ENCODE measurements around the gene ZNF672.

Gene ZNF672

DNA sequence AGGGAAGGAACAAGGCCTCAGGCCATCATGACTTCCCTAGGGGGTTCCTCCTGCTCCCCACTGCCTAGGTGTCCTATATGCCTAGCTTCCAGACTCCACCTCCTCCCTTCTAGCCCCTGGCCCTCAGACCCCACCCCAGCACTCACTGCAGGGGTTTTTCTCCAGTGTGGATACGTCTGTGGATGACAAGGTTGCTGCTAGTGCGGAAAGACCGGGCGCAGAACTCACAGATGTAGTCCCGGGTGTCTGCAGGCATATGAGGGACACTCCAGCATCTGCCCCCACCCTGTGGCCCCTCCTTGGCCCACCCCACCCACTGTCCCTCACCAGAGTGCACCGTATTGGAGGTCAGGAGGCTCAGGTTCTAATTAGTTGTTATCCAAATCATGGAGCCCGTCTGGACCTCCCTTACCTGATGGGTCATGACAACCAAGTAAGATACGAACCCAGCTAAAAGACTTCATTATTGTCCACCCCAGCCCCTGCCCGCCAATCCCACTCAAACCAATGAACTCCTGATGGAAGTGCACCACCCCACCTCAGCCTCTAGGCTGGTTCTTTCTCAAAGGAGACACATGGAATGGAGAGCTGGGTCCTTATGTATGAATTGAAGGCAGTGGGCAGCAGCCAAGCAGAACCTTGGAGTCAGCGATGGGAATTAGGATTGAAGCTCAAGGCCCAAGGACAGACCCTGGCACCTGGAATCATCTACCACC is 12.7 kb downstream of the ZNF672 start:
- no peaks in the 10 kb centered on the region for H3K27me3 Mint-ChIP-seq (ENCODE audit: low read depth)

DNA sequence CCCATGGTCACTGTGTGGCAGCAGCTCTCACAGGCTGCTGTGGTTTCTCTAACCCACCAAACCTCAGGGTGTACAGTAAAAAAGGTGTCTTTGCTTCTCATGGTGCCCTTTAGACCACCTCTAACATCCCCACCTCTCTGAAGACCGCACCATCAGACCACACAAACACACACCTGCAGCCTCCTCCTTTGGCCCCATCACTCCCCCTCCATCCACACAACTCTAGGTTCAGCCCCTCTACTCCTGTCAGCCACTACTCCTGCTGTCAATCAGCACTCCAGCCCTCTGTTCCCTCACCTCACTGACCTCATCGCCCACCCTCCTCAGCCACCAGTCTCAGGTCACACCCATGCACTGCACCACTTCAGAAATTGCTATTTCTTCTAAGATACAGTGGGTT is 13.4 kb downstream of the ZNF672 start:
- Mint-ChIP-seq H3K4me3 (no peak overlapping the region), H3K27ac (no peak overlapping the region), H3K27me3 (ENCODE audit: low read depth) (no peaks in the 10 kb centered on the region), H3K36me3 (ENCODE audit: low read depth) (peaks cover 27% of the 10 kb centered on the region), H3K4me1 (ENCODE audit: low read depth) (peaks cover 7% of the 10 kb centered on the region), H3K9me3 (no peaks in the 10 kb centered on the region)

More for the DNA sequence above, 12.7 kb downstream of the ZNF672 start:
- Mint-ChIP-seq H3K27ac (no peak overlapping the region), H3K4me3 (no peak overlapping the region), H3K36me3 (ENCODE audit: low read depth) (peaks cover 26% of the 10 kb centered on the region), H3K4me1 (ENCODE audit: low read depth) (peaks cover 4% of the 10 kb centered on the region), H3K9me3 (no peaks in the 10 kb centered on the region)

DNA sequence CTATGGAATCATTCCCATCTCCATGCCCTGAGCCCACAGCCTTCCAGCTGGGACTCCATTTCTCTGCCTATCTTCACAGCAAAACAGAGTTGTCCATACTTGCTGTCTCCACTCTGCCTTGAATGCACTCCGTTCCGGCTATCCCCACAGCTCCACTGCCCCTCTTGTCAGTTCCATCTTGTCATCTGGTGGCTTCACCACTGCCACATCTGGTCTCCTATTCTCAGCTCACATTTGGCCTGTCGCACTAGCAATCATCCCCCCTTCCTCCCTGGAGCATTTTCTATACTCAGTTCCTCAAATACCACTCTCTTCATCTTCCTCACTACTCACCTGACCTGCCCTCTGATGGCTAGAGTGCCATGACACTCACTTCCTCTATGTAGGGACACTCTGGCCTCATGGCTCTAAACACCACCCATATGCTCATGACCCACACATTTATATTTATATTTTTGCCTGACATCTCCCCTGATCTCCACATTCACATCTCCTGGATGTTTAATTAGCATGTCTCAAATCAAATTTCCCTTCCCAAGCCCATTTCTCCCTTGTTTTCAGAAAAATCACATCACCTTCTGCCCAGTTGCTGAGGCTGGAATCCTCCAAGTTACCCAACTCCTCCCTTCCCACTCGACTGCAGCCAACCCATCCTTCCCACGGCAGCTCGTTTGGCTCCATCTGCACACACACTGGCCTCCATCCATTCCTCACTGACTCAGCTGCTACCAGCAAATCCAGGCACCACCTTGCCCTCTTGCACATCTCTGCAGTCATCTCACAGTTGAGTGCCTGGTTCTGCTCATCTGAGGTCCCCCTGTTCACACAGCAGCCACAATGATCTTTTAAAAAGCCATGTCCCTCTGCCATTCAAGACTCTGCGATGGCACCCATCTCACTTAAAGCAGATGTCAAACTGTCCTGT is 14.7 kb downstream of the ZNF672 start:
- Mint-ChIP-seq H3K9me3 (no peaks in the 10 kb centered on the region), H3K4me3 (no peak overlapping the region), H3K27me3 (ENCODE audit: low read depth) (no peaks in the 10 kb centered on the region)

DNA sequence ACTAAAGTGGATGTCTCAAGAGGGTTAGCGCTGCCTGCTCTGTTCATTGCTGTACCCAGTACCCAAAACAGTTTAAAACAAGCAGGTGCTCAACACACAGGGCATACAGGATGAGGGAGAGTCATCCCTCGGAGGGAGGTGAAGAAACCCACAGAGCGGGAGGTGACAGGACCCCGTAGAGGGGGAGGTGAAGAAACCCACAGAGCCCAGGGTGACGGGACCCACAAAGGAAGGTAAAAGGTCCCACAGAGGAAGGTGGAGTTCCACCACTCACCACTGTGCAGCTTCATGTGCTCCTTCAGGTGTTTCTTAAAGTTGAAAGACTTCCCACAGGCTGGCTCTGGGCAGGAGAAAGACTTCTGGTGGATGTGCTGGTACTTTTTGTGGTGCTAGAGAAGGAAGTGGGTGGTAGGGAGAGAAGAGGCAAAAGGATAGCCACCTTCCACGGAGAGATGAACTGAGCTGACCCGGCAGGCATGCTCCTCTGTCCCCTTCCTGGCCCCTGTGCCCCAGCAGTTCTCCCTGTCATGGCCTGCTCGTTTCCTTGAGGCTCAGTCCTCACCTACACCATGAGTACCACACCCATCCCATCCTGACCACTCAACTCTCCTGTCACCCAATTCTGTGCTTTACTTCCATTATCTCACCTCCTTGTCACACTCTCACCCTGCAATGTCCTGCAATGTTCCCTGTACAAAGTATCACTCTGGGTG is 15.8 kb downstream of the ZNF672 start:
- Mint-ChIP-seq H3K9me3 (no peaks in the 10 kb centered on the region), H3K36me3 (ENCODE audit: low read depth) (peaks cover 22% of the 10 kb centered on the region), H3K27ac (peak overlapping the region; percentile 50), H3K4me1 (ENCODE audit: low read depth) (peaks cover 14% of the 10 kb centered on the region), H3K27me3 (ENCODE audit: low read depth) (no peaks in the 10 kb centered on the region), H3K4me3 (no peak overlapping the region)

More for the DNA sequence above, 14.7 kb downstream of the ZNF672 start:
- Mint-ChIP-seq H3K36me3 (ENCODE audit: low read depth) (peaks cover 24% of the 10 kb centered on the region), H3K27ac (no peak overlapping the region), H3K4me1 (ENCODE audit: low read depth) (peaks cover 14% of the 10 kb centered on the region)

DNA sequence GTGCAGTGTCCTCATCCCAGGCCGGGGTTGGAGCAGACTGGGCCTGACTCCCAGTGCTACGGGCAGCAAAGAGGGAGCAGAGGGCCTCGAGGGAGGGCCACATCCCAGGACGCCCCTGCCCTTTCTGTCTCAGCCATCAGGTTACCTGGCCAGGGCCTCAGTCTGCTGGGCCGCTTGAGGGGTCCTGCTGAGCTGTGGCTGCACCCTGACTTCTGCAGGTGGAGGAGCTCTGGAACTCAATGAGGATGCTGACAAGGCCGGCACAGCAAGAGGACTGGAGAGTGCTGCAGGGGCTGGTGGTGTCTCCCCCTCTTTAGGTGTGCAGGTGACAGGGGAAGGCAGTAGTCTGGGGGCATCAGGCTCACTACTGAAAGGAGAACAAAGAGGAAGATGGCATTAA is 17.6 kb downstream of the ZNF672 start:
- Mint-ChIP-seq H3K9me3 (no peaks in the 10 kb centered on the region), H3K36me3 (ENCODE audit: low read depth) (peaks cover 13% of the 10 kb centered on the region), H3K27me3 (ENCODE audit: low read depth) (no peaks in the 10 kb centered on the region), H3K27ac (no peak overlapping the region), H3K4me3 (no peak overlapping the region), H3K4me1 (ENCODE audit: low read depth) (peaks cover 24% of the 10 kb centered on the region)

- H3K9me3 Mint-ChIP-seq, result no peaks in the 10 kb centered on the region
- H3K4me3 Mint-ChIP-seq, result no peak overlapping the region
- H3K27me3 Mint-ChIP-seq (ENCODE audit: low read depth), result no peaks in the 10 kb centered on the region
- peaks cover 13% of the 10 kb centered on the region for H3K36me3 Mint-ChIP-seq (ENCODE audit: low read depth)
- H3K4me1 Mint-ChIP-seq (ENCODE audit: low read depth), result peaks cover 24% of the 10 kb centered on the region
- no peak overlapping the region for H3K27ac Mint-ChIP-seq
These were observed 18.2 kb downstream of the ZNF672 start for GRCh38 chr1:248856176-248856575.

GRCh38 chr1:248857201-248857600 is 19.2 kb downstream of the ZNF672 start:
- Mint-ChIP-seq H3K36me3 (ENCODE audit: low read depth) (peaks cover 13% of the 10 kb centered on the region), H3K27me3 (ENCODE audit: low read depth) (no peaks in the 10 kb centered on the region), H3K27ac (no peak overlapping the region), H3K4me3 (peak overlapping the region; percentile 90), H3K9me3 (no peaks in the 10 kb centered on the region), H3K4me1 (ENCODE audit: low read depth) (peaks cover 25% of the 10 kb centered on the region)

GRCh38 chr1:248857749-248858095 is 19.7 kb downstream of the ZNF672 start:
- Mint-ChIP-seq H3K4me1 (ENCODE audit: low read depth) (peaks cover 29% of the 10 kb centered on the region), H3K36me3 (ENCODE audit: low read depth) (peaks cover 13% of the 10 kb centered on the region)

DNA sequence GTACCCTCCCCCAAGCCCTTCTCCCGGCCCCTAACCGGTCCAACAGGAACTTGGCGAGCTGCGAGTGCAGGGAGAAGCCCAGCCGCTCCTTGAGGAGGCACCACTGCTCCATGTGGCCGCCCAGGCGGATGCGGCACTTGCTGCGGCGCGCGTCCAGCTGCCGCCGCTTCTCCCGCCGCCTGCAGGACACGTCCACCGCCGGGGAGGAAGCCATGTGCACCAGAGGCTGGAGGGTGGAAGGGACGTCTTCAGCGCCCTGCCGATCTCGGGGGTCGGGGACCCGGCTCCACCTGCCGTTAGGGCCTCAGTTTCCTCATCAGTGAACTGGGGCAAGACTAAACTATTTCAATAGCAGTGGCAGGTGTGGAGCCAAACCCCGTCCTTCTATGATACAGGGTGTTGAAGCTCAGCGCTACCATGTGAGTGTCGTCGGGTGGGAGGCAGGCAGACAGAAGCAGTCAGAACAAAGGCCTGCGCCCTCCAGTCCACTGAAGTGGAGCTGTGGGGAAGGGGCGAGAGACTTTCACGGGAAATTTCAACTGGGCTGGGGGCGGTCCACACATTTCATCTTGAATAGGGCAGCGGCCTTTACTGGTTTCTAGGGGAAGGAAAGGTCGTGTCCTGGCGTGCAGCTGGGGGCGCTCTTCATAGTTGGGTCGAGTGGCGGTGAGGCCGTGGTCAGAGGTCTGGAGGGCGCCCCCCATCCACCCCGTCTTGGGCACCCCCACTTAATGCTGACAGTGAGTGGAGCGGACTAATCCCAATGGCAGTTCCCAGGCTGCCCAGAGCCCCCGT is 20.3 kb downstream of the ZNF672 start:
- Mint-ChIP-seq H3K27ac (peak overlapping the region; percentile 94), H3K27me3 (ENCODE audit: low read depth) (peaks cover 6% of the 10 kb centered on the region), H3K4me1 (ENCODE audit: low read depth) (peaks cover 31% of the 10 kb centered on the region), H3K9me3 (no peaks in the 10 kb centered on the region), H3K4me3 (peak overlapping the region; percentile 90), H3K36me3 (ENCODE audit: low read depth) (peaks cover 13% of the 10 kb centered on the region)

More at GRCh38 chr1:248857749-248858095, 19.7 kb downstream of the ZNF672 start:
- H3K4me3 Mint-ChIP-seq, result peak overlapping the region; percentile 90
- H3K27me3 Mint-ChIP-seq (ENCODE audit: low read depth), result peaks cover 4% of the 10 kb centered on the region
- no peaks in the 10 kb centered on the region for H3K9me3 Mint-ChIP-seq
- peak overlapping the region; percentile 94 for H3K27ac Mint-ChIP-seq

- no peaks in the 10 kb centered on the region for H3K9me3 Mint-ChIP-seq
- peak within 1 kb of the TSS; percentile 90 for H3K4me3 Mint-ChIP-seq
- peaks cover 11% of the 10 kb centered on the region for H3K36me3 Mint-ChIP-seq (ENCODE audit: low read depth)
- H3K27me3 Mint-ChIP-seq (ENCODE audit: low read depth), result peaks cover 6% of the 10 kb centered on the region
- H3K4me1 Mint-ChIP-seq (ENCODE audit: low read depth), result peaks cover 36% of the 10 kb centered on the region
- peak within 1 kb of the TSS; percentile 94 for H3K27ac Mint-ChIP-seq
These were observed 21.2 kb downstream of the ZNF672 start, which contains the start of gene ZNF692 for GRCh38 chr1:248858891-248859889. Gene ZNF692, minus strand, starts transcription at chr1:248859085. Its CDS starts 776 bp downstream, at chr1:248858309.

GRCh38 chr1:248860007-248860406 is 22.0 kb downstream of the ZNF672 start:
- Mint-ChIP-seq H3K27ac (peak overlapping the region; percentile 91), H3K9me3 (no peaks in the 10 kb centered on the region), H3K27me3 (ENCODE audit: low read depth) (peaks cover 10% of the 10 kb centered on the region), H3K36me3 (ENCODE audit: low read depth) (peaks cover 6% of the 10 kb centered on the region), H3K4me1 (ENCODE audit: low read depth) (peaks cover 36% of the 10 kb centered on the region), H3K4me3 (peak overlapping the region; percentile 90)

DNA sequence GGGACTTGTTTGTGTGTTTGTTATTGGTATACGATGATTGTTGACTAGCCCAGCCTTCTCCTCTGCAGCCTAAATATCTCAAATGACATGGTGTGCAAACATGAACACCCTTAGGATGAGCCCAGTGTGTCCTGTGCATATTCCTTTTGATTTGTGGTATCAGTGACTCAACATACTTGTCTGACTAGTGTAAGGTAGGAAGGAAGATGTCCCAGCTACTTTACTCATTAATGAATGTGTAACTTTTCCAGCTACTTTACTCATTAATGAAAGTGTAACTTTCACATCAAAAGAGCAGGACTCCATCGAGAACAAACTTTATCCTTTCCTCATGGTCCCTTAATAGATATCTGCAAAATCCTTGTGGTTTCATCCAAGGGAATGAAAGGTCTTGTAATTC is 23.6 kb downstream of the ZNF672 start:
- no peaks in the 10 kb centered on the region for H3K9me3 Mint-ChIP-seq
- no peaks in the 10 kb centered on the region for H3K36me3 Mint-ChIP-seq (ENCODE audit: low read depth)
- no peak overlapping the region for H3K27ac Mint-ChIP-seq
- peaks cover 10% of the 10 kb centered on the region for H3K27me3 Mint-ChIP-seq (ENCODE audit: low read depth)
- no peak overlapping the region for H3K4me3 Mint-ChIP-seq
- peaks cover 31% of the 10 kb centered on the region for H3K4me1 Mint-ChIP-seq (ENCODE audit: low read depth)

DNA sequence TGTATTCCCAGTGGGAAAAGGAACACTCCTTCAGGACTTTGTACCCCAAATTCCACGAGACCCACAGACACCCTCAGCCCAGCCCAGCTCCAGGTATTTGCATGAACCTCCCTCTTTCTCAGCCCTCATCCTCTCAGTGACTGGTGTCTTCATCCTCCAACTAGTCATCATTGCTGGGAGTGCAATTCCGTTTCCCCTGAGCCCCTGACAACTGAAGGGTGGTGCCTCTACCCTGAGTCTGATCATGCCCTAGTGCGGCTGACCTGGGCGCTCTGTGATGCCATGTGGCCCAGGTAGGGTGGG is 24.6 kb downstream of the ZNF672 start:
- Mint-ChIP-seq H3K27me3 (ENCODE audit: low read depth) (peaks cover 10% of the 10 kb centered on the region), H3K4me3 (peak overlapping the region; percentile 86), H3K27ac (peak overlapping the region; percentile 81), H3K36me3 (ENCODE audit: low read depth) (no peaks in the 10 kb centered on the region), H3K4me1 (ENCODE audit: low read depth) (peaks cover 27% of the 10 kb centered on the region), H3K9me3 (no peaks in the 10 kb centered on the region)
